Liver (tissue), 9 donors: ENCODE results near the gene C3orf85. TPM values are rescaled to one million over a fixed set of nuclear protein-coding genes. Genes with fewer than 3 reads are reported as not detected.
"Not testable (repeated sequence)": the region's sequence is repeated elsewhere in the genome, so short reads cannot be mapped to it uniquely, and the experiment has no call there.

Source experiments
- DNase-seq: peaks from one replicate; pipeline ENCODE4 v3.0.0-alpha.2; 2017; ENCODE audit warnings: low spot score
- H3K27ac ChIP-seq, 2 donors: one replicate each; pipeline ENCODE4 v1.7.0; 2013; ENCODE audit warnings: inconsistent platforms in 2 of 2, low read length in 2 of 2, control low read depth in 1 of 2, low read depth in 1 of 2, mild to moderate bottlenecking in 1 of 2
- H3K27me3 ChIP-seq, 4 donors: one replicate each; pipeline versions ENCODE4 v1.6.1 to v1.7.0; 2013; ENCODE audit warnings: low read length in 3 of 4, inconsistent platforms in 1 of 4, mild to moderate bottlenecking in 1 of 4, moderate library complexity in 1 of 4; ENCODE audit not compliant: control insufficient read depth in 4 of 4, insufficient read depth in 4 of 4
- H3K36me3 ChIP-seq, 4 donors: one replicate each; pipeline versions ENCODE4 v1.6.1 to v1.7.0; 2013; ENCODE audit warnings: low read length in 3 of 4, mild to moderate bottlenecking in 3 of 4, low read depth in 1 of 4, moderate library complexity in 1 of 4; ENCODE audit not compliant: control insufficient read depth in 4 of 4, insufficient read depth in 3 of 4
- H3K4me1 ChIP-seq, 4 donors: one replicate each; pipeline versions ENCODE4 v1.6.1 to v1.7.0; 2013; ENCODE audit warnings: low read length in 3 of 4, mild to moderate bottlenecking in 3 of 4, moderate library complexity in 1 of 4; ENCODE audit not compliant: control insufficient read depth in 4 of 4, insufficient read depth in 4 of 4
- H3K4me3 ChIP-seq, 3 donors: one replicate each; pipeline versions ENCODE4 v1.6.1 to v1.7.0; 2013; ENCODE audit warnings: low read length in 3 of 3, control low read depth in 1 of 3, low read depth in 1 of 3, mild to moderate bottlenecking in 1 of 3
- H3K9ac ChIP-seq, 2 donors: one replicate each; pipeline ENCODE4 v1.7.0; 2013; ENCODE audit warnings: low read length in 2 of 2, mild to moderate bottlenecking in 2 of 2, moderate library complexity in 2 of 2, control low read depth in 1 of 2, low read depth in 1 of 2
- H3K9me3 ChIP-seq, 4 donors: one replicate each; pipeline versions ENCODE4 v1.6.1 to v1.7.0; 2013; ENCODE audit warnings: low read length in 3 of 4; ENCODE audit not compliant: control insufficient read depth in 4 of 4
- EGR1 ChIP-seq, 2 donors: IDR thresholded peaks; 2 replicates each; pipeline ENCODE4 v1.6.1; 2016 to 2018; ENCODE audit warnings: antibody characterized with exemption in 2 of 2, low read depth in 2 of 2
- FOXA1 ChIP-seq: IDR thresholded peaks from 2 replicates; pipeline ENCODE4 v1.6.1; 2016; ENCODE audit warnings: antibody characterized with exemption
- FOXA2 ChIP-seq: IDR thresholded peaks from 2 replicates; pipeline ENCODE4 v1.6.1; 2016; ENCODE audit warnings: antibody characterized with exemption
- GABPA ChIP-seq, 2 donors: IDR thresholded peaks in 1 of 2; conservative IDR thresholded peaks in 1 of 2; 2 replicates each; pipeline ENCODE4 v1.6.1; 2016; ENCODE audit warnings: antibody characterized with exemption in 2 of 2, mild to moderate bottlenecking in 1 of 2, moderate library complexity in 1 of 2
- HNF4A ChIP-seq, 2 donors: conservative IDR thresholded peaks; 2 replicates each; pipeline ENCODE4 v1.6.1; 2016; ENCODE audit warnings: antibody characterized with exemption in 2 of 2, mild to moderate bottlenecking in 2 of 2
- HNF4G ChIP-seq: IDR thresholded peaks from 2 replicates; pipeline ENCODE4 v1.6.1; 2016; ENCODE audit warnings: antibody characterized with exemption
- JUND ChIP-seq, 2 donors: IDR thresholded peaks; 2 replicates each; pipeline ENCODE4 v1.6.1; 2016; ENCODE audit warnings: antibody characterized with exemption in 2 of 2
- NR2F2 ChIP-seq: IDR thresholded peaks from 2 replicates; pipeline ENCODE4 v1.6.1; 2016; ENCODE audit warnings: antibody characterized with exemption
- RAD21 ChIP-seq, 2 donors: IDR thresholded peaks; 2 replicates each; pipeline ENCODE4 v1.6.1; 2016; ENCODE audit warnings: antibody characterized with exemption in 2 of 2, mild to moderate bottlenecking in 2 of 2
- RXRA ChIP-seq, 2 donors: IDR thresholded peaks; 2 replicates each; pipeline ENCODE4 v1.6.1; 2017 to 2018; ENCODE audit warnings: antibody characterized with exemption in 2 of 2, mild to moderate bottlenecking in 1 of 2
- SP1 ChIP-seq: IDR thresholded peaks from 2 replicates; pipeline ENCODE4 v1.6.1; 2018; ENCODE audit warnings: antibody characterized with exemption, mild to moderate bottlenecking
- TAF1 ChIP-seq: conservative IDR thresholded peaks from 2 replicates; pipeline ENCODE4 v1.6.1; 2016; ENCODE audit warnings: antibody characterized with exemption, mild to moderate bottlenecking
- YY1 ChIP-seq: IDR thresholded peaks from 2 replicates; pipeline ENCODE4 v1.6.1; 2016; ENCODE audit warnings: antibody characterized with exemption, mild to moderate bottlenecking
- WGBS: extraction: QIAGEN DNeasy Blood & Tissue Kit; methylation state at CpG from one replicate; pipeline ENCODE4 v1.1.7; 2013; 5-methylcytosine and 5-hydroxymethylcytosine counted together
- polyA plus RNA-seq, 2 donors: library from polyadenylated mRNA; stranded (reverse) in 1 of 2; unstranded in 1 of 2; fragments of 200-250 nt in 1 of 2; fragments of >200 nt in 1 of 2; fragmentation: Nextera tagmentation in 1 of 2; extraction: Ambion mirVana in 1 of 2; gene quantifications; one replicate each; pipeline versions ENCODE4 v1.2.1 to v1.2.3, GENCODE V29; 2013 to 2015
- total RNA-seq, 2 donors: library from RNA; depleted of rRNA; stranded (reverse); fragments of >200 nt; gene quantifications; one replicate each; pipeline ENCODE4 v1.2.3, GENCODE V29; 2014
- TF ChIP-seq, protein P1 (sequence below): IDR thresholded peaks from 2 replicates; pipeline ENCODE4 v1.6.1; 2016; ENCODE audit warnings: antibody characterized with exemption, mild to moderate bottlenecking
- TF ChIP-seq, protein P2 (sequence below): IDR thresholded peaks from 2 replicates; pipeline ENCODE4 v1.6.1; 2016; ENCODE audit warnings: antibody characterized with exemption
- TF ChIP-seq, protein P3 (sequence below): IDR thresholded peaks from 2 replicates; pipeline ENCODE4 v1.6.1; 2016; ENCODE audit warnings: antibody characterized with exemption
- TF ChIP-seq, protein P4 (sequence below): IDR thresholded peaks from 2 replicates; pipeline ENCODE4 v1.6.1; 2016; ENCODE audit warnings: antibody characterized with exemption
- TF ChIP-seq, protein P5 (sequence below): fragments of 150-350 bp; IDR thresholded peaks from 2 replicates; pipeline ENCODE4 v1.5.1; 2017; ENCODE audit warnings: improper control_type of control experiment, low read depth, low read length; ENCODE audit not compliant: missing input control
- donor health status: healthy.
- donor health status: healthy.
- donor health status: healthy.
- donor health status: healthy.
- donor health status: healthy.

Gene C3orf85
- total and polyA plus RNA-seq, 4 donors, result 7.9 to 46.4 (median 8.5) TPM; not detected in 1

DNA sequence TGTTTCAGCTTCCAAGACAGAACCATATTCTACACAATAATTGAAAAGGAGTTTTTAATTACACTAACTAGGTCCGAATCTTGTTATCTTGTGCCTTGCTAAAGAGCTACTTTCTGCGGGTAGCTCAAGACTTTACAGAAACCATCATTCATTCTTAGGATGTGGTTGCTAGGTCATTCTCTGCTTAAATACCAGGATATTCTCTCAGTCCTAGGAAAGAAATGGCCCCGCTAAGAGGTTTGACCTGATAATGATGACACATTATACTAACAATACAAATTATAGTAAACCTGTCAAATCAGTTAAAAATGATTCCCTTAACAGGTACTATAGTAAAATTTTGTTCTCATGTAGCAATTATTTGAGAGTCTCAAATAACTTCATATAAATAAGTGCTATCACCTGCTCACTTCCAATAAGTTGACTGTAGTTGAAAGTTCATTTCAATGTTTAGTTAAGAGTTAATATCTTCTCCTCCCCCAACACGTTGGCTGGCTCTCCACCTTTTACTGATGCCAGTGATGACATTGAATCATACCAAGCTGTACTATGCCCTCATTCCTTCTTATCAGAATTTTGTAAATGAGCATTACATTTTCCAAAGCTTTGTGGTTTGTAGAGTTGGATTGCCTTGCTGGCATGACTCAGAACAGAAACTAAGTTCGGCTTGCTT is 3.6 kb upstream of the C3orf85 start:
- Histone ChIP-seq H3K36me3 (no peaks in the 10 kb centered on the region), H3K9ac (peak overlapping the region in 1 of 2 donors; percentile 58), H3K4me1 (peaks cover 3 to 28% (median 21%) of the 10 kb centered on the region in 4 donors), H3K27me3 (no peaks in the 10 kb centered on the region), H3K9me3 (no peaks in the 10 kb centered on the region), H3K27ac (peak overlapping the region; percentile 47 to 75), H3K4me3 (no peak overlapping the region)
- DNase-seq, result no peak
- WGBS, result 58% methylated on average over 5 of the region's 5 CpGs
- TF ChIP-seq, protein P1, sequence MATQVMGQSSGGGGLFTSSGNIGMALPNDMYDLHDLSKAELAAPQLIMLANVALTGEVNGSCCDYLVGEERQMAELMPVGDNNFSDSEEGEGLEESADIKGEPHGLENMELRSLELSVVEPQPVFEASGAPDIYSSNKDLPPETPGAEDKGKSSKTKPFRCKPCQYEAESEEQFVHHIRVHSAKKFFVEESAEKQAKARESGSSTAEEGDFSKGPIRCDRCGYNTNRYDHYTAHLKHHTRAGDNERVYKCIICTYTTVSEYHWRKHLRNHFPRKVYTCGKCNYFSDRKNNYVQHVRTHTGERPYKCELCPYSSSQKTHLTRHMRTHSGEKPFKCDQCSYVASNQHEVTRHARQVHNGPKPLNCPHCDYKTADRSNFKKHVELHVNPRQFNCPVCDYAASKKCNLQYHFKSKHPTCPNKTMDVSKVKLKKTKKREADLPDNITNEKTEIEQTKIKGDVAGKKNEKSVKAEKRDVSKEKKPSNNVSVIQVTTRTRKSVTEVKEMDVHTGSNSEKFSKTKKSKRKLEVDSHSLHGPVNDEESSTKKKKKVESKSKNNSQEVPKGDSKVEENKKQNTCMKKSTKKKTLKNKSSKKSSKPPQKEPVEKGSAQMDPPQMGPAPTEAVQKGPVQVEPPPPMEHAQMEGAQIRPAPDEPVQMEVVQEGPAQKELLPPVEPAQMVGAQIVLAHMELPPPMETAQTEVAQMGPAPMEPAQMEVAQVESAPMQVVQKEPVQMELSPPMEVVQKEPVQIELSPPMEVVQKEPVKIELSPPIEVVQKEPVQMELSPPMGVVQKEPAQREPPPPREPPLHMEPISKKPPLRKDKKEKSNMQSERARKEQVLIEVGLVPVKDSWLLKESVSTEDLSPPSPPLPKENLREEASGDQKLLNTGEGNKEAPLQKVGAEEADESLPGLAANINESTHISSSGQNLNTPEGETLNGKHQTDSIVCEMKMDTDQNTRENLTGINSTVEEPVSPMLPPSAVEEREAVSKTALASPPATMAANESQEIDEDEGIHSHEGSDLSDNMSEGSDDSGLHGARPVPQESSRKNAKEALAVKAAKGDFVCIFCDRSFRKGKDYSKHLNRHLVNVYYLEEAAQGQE, result peak; percentile 85
- TF ChIP-seq JUND (IDR thresholded peaks at IDR 0.05) (peak; percentile 87 to 96), FOXA1 (peak; percentile 85), RXRA (IDR thresholded peaks at IDR 0.05) (peak; percentile 82 to 90), NR2F2 (no peak), TAF1 (peak; percentile 71), GABPA (IDR thresholded peaks at IDR 0.05 in 1 of 2, conservative IDR thresholded peaks at IDR 0.05 in 1 of 2) (no peak), SP1 (peak; percentile 97), HNF4G (peak; percentile 73), FOXA2 (peak; percentile 84), YY1 (peak; percentile 87), RAD21 (IDR thresholded peaks at IDR 0.05) (peak; percentile 28 to 47), EGR1 (IDR thresholded peaks at IDR 0.05; ENCODE audit: low read depth in 2 of 2) (peak in 1 of 2 donors; percentile 76), HNF4A (conservative IDR thresholded peaks at IDR 0.05) (peak; percentile 93 to 96)
- TF ChIP-seq, protein P2, sequence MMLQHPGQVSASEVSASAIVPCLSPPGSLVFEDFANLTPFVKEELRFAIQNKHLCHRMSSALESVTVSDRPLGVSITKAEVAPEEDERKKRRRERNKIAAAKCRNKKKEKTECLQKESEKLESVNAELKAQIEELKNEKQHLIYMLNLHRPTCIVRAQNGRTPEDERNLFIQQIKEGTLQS, result peak; percentile 89
- TF ChIP-seq, protein P3, sequence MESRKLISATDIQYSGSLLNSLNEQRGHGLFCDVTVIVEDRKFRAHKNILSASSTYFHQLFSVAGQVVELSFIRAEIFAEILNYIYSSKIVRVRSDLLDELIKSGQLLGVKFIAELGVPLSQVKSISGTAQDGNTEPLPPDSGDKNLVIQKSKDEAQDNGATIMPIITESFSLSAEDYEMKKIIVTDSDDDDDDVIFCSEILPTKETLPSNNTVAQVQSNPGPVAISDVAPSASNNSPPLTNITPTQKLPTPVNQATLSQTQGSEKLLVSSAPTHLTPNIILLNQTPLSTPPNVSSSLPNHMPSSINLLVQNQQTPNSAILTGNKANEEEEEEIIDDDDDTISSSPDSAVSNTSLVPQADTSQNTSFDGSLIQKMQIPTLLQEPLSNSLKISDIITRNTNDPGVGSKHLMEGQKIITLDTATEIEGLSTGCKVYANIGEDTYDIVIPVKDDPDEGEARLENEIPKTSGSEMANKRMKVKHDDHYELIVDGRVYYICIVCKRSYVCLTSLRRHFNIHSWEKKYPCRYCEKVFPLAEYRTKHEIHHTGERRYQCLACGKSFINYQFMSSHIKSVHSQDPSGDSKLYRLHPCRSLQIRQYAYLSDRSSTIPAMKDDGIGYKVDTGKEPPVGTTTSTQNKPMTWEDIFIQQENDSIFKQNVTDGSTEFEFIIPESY, result peak; percentile 60
- TF ChIP-seq, protein P4, sequence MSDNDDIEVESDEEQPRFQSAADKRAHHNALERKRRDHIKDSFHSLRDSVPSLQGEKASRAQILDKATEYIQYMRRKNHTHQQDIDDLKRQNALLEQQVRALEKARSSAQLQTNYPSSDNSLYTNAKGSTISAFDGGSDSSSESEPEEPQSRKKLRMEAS, result peak; percentile 63
- TF ChIP-seq, protein P5, sequence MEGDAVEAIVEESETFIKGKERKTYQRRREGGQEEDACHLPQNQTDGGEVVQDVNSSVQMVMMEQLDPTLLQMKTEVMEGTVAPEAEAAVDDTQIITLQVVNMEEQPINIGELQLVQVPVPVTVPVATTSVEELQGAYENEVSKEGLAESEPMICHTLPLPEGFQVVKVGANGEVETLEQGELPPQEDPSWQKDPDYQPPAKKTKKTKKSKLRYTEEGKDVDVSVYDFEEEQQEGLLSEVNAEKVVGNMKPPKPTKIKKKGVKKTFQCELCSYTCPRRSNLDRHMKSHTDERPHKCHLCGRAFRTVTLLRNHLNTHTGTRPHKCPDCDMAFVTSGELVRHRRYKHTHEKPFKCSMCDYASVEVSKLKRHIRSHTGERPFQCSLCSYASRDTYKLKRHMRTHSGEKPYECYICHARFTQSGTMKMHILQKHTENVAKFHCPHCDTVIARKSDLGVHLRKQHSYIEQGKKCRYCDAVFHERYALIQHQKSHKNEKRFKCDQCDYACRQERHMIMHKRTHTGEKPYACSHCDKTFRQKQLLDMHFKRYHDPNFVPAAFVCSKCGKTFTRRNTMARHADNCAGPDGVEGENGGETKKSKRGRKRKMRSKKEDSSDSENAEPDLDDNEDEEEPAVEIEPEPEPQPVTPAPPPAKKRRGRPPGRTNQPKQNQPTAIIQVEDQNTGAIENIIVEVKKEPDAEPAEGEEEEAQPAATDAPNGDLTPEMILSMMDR, result no peak

DNA sequence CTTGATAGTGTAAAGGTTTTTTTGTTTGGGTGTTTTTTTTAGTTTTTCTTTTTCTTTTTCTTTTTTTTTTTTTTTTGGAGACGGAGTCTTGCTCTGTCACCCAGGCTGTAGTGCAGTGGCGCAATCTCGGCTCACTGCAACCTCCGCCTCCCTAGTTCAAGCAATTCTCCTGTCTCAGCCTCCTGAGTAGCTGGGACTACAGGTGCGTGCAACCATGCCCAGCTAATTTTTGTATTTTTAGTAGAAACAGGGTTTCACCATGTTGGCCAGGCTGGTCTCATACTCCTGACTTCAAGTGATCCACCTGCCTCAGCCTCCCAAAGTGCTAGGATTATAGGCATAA is 3.1 kb upstream of the C3orf85 start:
- Histone ChIP-seq H3K27ac (peak overlapping the region; percentile 47 to 55), H3K4me1 (peaks cover 3 to 30% (median 23%) of the 10 kb centered on the region in 4 donors), H3K9ac (peak overlapping the region in 1 of 2 donors; percentile 58)
- not testable (repeated sequence) for H3K9me3 ChIP-seq, H3K27me3 ChIP-seq, H3K4me3 ChIP-seq, DNase-seq, H3K36me3 ChIP-seq
- WGBS, result 37% methylated on average over 5 of the region's 5 CpGs
